Spleen (tissue), 7 donors: ENCODE data around the gene PFKL.

Experiments used
- CTCF ChIP-seq, 11 experiments: fragments of 200-600 bp in 7 of 11; fragments of 450-650 bp in 4 of 11; sonication (generic) in 4 of 11; IDR thresholded peaks in 8 of 11; conservative IDR thresholded peaks in 3 of 11; 1 replicate in 7 of 11; 2 replicates in 4 of 11; pipeline versions ENCODE4 v1.4.0 to v1.8.0; 2016 to 2021; ENCODE audit warnings: antibody characterized with exemption in 11 of 11, inconsistent platforms in 4 of 11, mild to moderate bottlenecking in 1 of 11
- POLR2A ChIP-seq, 3 donors: fragments of 450-650 bp; IDR thresholded peaks; one replicate each; pipeline ENCODE4 v1.5.1; 2017; ENCODE audit warnings: antibody characterized with exemption in 3 of 3, mild to moderate bottlenecking in 1 of 3
- POLR2AphosphoS5 ChIP-seq, 3 donors: sonication (generic); formaldehyde crosslinking; IDR thresholded peaks; one replicate each; pipeline ENCODE4 v1.5.1; 2017; ENCODE audit warnings: antibody characterized with exemption in 3 of 3
- donor health status: DM: no; HTN: no; CAD: no; lungs with moderate emphysema.
- donor health status: DM: no; HTN: no; CAD: no.
- donor health status: DM: no; HTN: no; CAD: no.

DNA sequence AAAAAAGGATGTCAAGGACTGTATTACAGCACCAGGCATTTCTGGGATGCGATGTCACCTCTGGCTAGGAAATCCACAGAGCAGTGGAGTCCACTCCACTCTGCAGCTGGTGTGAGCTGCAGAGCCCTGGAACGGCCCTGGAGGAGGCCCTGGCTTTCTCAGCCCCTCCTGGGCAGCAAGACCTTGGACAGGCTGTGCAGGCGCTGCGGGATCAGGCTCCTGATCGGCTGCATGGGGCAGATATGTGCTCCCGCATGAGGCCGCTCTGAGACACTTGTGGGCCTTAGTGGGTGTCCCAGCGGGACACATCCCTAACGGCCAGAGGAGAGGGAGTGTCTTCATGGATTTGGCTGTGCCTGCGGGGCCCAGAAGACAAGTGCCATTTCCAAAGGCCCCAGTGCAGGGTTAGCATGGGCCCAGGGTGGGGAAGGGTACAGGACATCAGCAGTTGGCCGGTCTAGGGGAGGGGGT lies 44.3 kb upstream of the PFKL start:
- TF ChIP-seq CTCF (IDR thresholded peaks at IDR 0.05 in 8 of 11, conservative IDR thresholded peaks at IDR 0.05 in 3 of 11) (no peak), POLR2A (IDR thresholded peaks at IDR 0.05) (no peak), POLR2AphosphoS5 (IDR thresholded peaks at IDR 0.05) (no peak)
